Endothelial cell (in vitro differentiated cells): ENCODE results near the gene IL17RB. TPM values are rescaled to one million over a fixed set of nuclear protein-coding genes. Genes with fewer than 3 reads are reported as not detected.

Experiments
- DNase-seq: peaks from one replicate; pipeline ENCODE4 v3.0.0; 2021; ENCODE audit warnings: low spot score
- H3K27ac Mint-ChIP-seq: one replicate; pipeline ENCODE4 v1.8.0; 2021; ENCODE audit warnings: mixed read lengths, inconsistent platforms; ENCODE audit not compliant: unreplicated experiment
- H3K27me3 Mint-ChIP-seq: one replicate; pipeline ENCODE4 v1.8.0; 2021; ENCODE audit warnings: mild to moderate bottlenecking, moderate library complexity, mixed read lengths, inconsistent platforms; ENCODE audit not compliant: unreplicated experiment
- H3K36me3 Mint-ChIP-seq: one replicate; pipeline ENCODE4 v1.8.0; 2021; ENCODE audit warnings: mild to moderate bottlenecking, low read depth, mixed read lengths, inconsistent platforms; ENCODE audit not compliant: unreplicated experiment
- H3K4me1 Mint-ChIP-seq: one replicate; pipeline ENCODE4 v1.8.0; 2021; ENCODE audit warnings: mild to moderate bottlenecking, mixed read lengths, inconsistent platforms; ENCODE audit not compliant: unreplicated experiment
- H3K4me3 Mint-ChIP-seq: one replicate; pipeline ENCODE4 v1.8.0; 2021; ENCODE audit warnings: mild to moderate bottlenecking, mixed read lengths, inconsistent platforms; ENCODE audit not compliant: unreplicated experiment
- H3K9me3 Mint-ChIP-seq: one replicate; pipeline ENCODE4 v1.8.0; 2021; ENCODE audit warnings: mixed read lengths, inconsistent platforms; ENCODE audit not compliant: unreplicated experiment
- total RNA-seq: library from RNA; stranded (reverse); fragmentation: NEBNext Ultra II Directional; extraction: Animal tissue kit (Norgen Biotek cat#: 25700); gene quantifications from one replicate; pipeline ENCODE4 v1.2.1, GENCODE V29; 2021; ENCODE audit not compliant: unreplicated experiment
- TF ChIP-seq, protein P1 (sequence below): fragments of 200-600 bp; sonication (generic); IDR thresholded peaks from one replicate; pipeline ENCODE4 v1.5.0; 2021; ENCODE audit warnings: antibody characterized with exemption; ENCODE audit not compliant: unreplicated experiment

Gene IL17RB
- total RNA-seq, 1 donor from 2014 or later: 0.33 TPM

- no peak for DNase-seq
- H3K4me3 Mint-ChIP-seq: no peak overlapping the region
- H3K27ac Mint-ChIP-seq: no peak overlapping the region
- H3K27me3 Mint-ChIP-seq: peaks cover 6% of the 10 kb centered on the region
- peaks cover 53% of the 10 kb centered on the region for H3K36me3 Mint-ChIP-seq
- TF ChIP-seq, protein P1, sequence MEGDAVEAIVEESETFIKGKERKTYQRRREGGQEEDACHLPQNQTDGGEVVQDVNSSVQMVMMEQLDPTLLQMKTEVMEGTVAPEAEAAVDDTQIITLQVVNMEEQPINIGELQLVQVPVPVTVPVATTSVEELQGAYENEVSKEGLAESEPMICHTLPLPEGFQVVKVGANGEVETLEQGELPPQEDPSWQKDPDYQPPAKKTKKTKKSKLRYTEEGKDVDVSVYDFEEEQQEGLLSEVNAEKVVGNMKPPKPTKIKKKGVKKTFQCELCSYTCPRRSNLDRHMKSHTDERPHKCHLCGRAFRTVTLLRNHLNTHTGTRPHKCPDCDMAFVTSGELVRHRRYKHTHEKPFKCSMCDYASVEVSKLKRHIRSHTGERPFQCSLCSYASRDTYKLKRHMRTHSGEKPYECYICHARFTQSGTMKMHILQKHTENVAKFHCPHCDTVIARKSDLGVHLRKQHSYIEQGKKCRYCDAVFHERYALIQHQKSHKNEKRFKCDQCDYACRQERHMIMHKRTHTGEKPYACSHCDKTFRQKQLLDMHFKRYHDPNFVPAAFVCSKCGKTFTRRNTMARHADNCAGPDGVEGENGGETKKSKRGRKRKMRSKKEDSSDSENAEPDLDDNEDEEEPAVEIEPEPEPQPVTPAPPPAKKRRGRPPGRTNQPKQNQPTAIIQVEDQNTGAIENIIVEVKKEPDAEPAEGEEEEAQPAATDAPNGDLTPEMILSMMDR: no peak
- H3K4me1 Mint-ChIP-seq: no peaks in the 10 kb centered on the region
- no peaks in the 10 kb centered on the region for H3K9me3 Mint-ChIP-seq
Observed at GRCh38 chr3:53808496-53808895, 37.9 kb upstream of the IL17RB start.

DNA sequence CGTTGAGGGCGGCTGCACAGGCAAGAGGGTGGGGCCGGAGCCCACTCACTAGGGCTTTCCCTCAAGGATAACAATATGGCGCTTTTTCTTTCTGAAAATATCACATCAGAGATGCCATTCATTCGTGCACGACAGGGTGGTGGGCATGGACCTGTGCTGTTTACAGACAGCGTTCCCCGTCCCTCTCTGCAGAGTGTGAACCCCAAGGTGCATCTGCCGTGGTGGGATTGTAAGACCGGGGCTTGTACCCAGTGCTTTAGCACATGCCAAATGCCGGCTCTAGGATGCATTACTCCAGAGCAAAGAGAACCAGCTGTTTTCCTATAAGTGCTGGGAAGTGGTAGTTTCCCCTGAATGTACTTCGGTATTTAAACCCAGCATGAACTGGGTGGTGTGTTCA lies 37.1 kb upstream of the IL17RB start:
- H3K27ac Mint-ChIP-seq: no peak overlapping the region
- DNase-seq: no peak
- peaks cover 5% of the 10 kb centered on the region for H3K27me3 Mint-ChIP-seq
- H3K4me1 Mint-ChIP-seq: no peaks in the 10 kb centered on the region
- no peaks in the 10 kb centered on the region for H3K9me3 Mint-ChIP-seq
- TF ChIP-seq, protein P1: no peak
- H3K4me3 Mint-ChIP-seq: no peak overlapping the region
- H3K36me3 Mint-ChIP-seq: peaks cover 55% of the 10 kb centered on the region

GRCh38 chr3:53809764-53810400 lies 36.5 kb upstream of the IL17RB start:
- Mint-ChIP-seq H3K27ac (no peak overlapping the region), H3K36me3 (peaks cover 51% of the 10 kb centered on the region), H3K4me1 (no peaks in the 10 kb centered on the region), H3K4me3 (no peak overlapping the region), H3K9me3 (no peaks in the 10 kb centered on the region), H3K27me3 (peaks cover 2% of the 10 kb centered on the region)
- no peak for DNase-seq
- TF ChIP-seq, protein P1: no peak

DNA sequence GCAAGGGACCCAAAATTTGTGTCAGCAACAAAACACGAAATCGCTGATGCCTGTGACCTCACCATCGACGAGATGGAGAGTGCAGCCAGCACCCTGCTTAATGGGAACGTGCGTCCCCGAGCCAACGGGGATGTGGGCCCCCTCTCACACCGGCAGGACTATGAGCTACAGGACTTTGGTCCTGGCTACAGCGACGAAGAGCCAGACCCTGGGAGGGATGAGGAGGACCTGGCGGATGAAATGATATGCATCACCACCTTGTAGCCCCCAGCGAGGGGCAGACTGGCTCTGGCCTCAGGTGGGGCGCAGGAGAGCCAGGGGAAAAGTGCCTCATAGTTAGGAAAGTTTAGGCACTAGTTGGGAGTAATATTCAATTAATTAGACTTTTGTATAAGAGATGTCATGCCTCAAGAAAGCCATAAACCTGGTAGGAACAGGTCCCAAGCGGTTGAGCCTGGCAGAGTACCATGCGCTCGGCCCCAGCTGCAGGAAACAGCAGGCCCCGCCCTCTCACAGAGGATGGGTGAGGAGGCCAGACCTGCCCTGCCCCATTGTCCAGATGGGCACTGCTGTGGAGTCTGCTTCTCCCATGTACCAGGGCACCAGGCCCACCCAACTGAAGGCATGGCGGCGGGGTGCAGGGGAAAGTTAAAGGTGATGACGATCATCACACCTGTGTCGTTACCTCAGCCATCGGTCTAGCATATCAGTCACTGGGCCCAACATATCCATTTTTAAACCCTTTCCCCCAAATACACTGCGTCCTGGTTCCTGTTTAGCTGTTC lies 35.0 kb upstream of the IL17RB start:
- Mint-ChIP-seq H3K9me3 (no peaks in the 10 kb centered on the region), H3K27ac (no peak overlapping the region), H3K4me1 (no peaks in the 10 kb centered on the region), H3K36me3 (peaks cover 45% of the 10 kb centered on the region), H3K27me3 (peaks cover 2% of the 10 kb centered on the region), H3K4me3 (no peak overlapping the region)
- DNase-seq: no peak
- TF ChIP-seq, protein P1: no peak

DNA sequence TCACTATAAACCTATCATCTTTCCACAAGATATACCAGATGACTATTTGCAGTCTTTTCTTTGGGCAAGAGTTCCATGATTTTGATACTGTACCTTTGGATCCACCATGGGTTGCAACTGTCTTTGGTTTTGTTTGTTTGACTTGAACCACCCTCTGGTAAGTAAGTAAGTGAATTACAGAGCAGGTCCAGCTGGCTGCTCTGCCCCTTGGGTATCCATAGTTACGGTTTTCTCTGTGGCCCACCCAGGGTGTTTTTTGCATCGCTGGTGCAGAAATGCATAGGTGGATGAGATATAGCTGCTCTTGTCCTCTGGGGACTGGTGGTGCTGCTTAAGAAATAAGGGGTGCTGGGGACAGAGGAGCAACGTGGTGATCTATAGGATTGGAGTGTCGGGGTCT lies 33.9 kb upstream of the IL17RB start:
- Mint-ChIP-seq H3K27me3 (peaks cover 2% of the 10 kb centered on the region), H3K4me1 (no peaks in the 10 kb centered on the region), H3K9me3 (no peaks in the 10 kb centered on the region), H3K36me3 (peaks cover 38% of the 10 kb centered on the region), H3K27ac (no peak overlapping the region), H3K4me3 (no peak overlapping the region)
- no peak for DNase-seq
- TF ChIP-seq, protein P1: no peak
